C4-2B (cell line): Measurements from ENCODE around the gene NEU4.

Experiments
- ZFX ChIP-seq: fragments of 450-650 bp; IDR thresholded peaks from 2 replicates; pipeline ENCODE4 v1.6.1; 2017
- TF ChIP-seq, protein P1 (sequence below): fragments of 450-650 bp; conservative IDR thresholded peaks from 2 replicates; pipeline ENCODE4 v1.5.1; 2017; ENCODE audit warnings: mild to moderate bottlenecking

DNA sequence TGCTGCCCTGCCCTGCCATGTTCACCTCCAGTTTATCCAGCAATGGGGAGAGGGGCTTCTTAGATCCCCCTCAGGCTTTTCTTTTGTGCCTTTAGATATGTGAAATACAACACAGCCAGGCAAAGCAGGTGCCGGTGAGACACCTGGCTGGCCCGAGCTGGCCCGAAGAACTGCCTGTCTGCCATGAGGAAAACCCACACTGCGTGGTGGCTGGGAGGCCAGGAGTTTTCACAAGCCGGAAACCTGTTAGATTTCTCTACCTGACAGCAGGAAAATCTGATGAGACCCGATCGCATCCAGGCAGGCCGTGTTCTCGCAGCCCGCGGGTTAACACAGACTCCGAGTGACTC, 38.1 kb upstream of the NEU4 start:
- TF ChIP-seq, protein P1, sequence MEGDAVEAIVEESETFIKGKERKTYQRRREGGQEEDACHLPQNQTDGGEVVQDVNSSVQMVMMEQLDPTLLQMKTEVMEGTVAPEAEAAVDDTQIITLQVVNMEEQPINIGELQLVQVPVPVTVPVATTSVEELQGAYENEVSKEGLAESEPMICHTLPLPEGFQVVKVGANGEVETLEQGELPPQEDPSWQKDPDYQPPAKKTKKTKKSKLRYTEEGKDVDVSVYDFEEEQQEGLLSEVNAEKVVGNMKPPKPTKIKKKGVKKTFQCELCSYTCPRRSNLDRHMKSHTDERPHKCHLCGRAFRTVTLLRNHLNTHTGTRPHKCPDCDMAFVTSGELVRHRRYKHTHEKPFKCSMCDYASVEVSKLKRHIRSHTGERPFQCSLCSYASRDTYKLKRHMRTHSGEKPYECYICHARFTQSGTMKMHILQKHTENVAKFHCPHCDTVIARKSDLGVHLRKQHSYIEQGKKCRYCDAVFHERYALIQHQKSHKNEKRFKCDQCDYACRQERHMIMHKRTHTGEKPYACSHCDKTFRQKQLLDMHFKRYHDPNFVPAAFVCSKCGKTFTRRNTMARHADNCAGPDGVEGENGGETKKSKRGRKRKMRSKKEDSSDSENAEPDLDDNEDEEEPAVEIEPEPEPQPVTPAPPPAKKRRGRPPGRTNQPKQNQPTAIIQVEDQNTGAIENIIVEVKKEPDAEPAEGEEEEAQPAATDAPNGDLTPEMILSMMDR = no peak
- no peak for TF ChIP-seq ZFX
